ENCODE results near the gene DHRS2.
"Not testable (repeated sequence)": the region's sequence is repeated elsewhere in the genome, so short reads cannot be mapped to it uniquely, and the experiment has no call there.

DHRS2 gene

GRCh38 chr14:23608454-23608853, 27.7 kb upstream of the DHRS2 start:
- Histone ChIP-seq H3K4me3 (ENCODE audit: insufficient read length, low read depth) (no peak overlapping the region), H3K4me1 (ENCODE audit: insufficient read depth, insufficient read length) (no peaks in the 10 kb centered on the region), H3K27me3 (ENCODE audit: insufficient read depth, insufficient read length) (no peaks in the 10 kb centered on the region), H3K9me3 (ENCODE audit: insufficient read depth, low read length) (peaks cover 8% of the 10 kb centered on the region; the same call in 1 of the 2 replicates), H3K9ac (ENCODE audit: insufficient read length, low read depth) (no peak overlapping the region), H3K36me3 (ENCODE audit: insufficient read depth, insufficient read length, low read length) (no peaks in the 10 kb centered on the region)
- DNase-seq (ENCODE audit: low read depth, low spot score): no peak
- no peak for TF ChIP-seq SUZ12 (IDR thresholded peaks at IDR 0.05; ENCODE audit: extremely low read depth, insufficient read depth, insufficient read length)
- TF ChIP-seq ZNF274 (IDR thresholded peaks at IDR 0.05; ENCODE audit: low read depth, low read length): no peak
- TF ChIP-seq YY1 (IDR thresholded peaks at IDR 0.05; ENCODE audit: insufficient read depth, insufficient read length): no peak

GRCh38 chr14:23609001-23609400, 27.2 kb upstream of the DHRS2 start:
- TF ChIP-seq SUZ12 (IDR thresholded peaks at IDR 0.05; ENCODE audit: extremely low read depth, insufficient read depth, insufficient read length) (no peak), YY1 (IDR thresholded peaks at IDR 0.05; ENCODE audit: insufficient read depth, insufficient read length) (no peak), ZNF274 (IDR thresholded peaks at IDR 0.05; ENCODE audit: low read depth, low read length) (no peak)
- H3K9me3 ChIP-seq (ENCODE audit: insufficient read depth, low read length): peaks cover 8% of the 10 kb centered on the region; the same call in 1 of the 2 replicates
- no peak overlapping the region for H3K9ac ChIP-seq (ENCODE audit: insufficient read length, low read depth)
- no peak for DNase-seq (ENCODE audit: low read depth, low spot score)
- no peaks in the 10 kb centered on the region for H3K4me1 ChIP-seq (ENCODE audit: insufficient read depth, insufficient read length)
- no peaks in the 10 kb centered on the region for H3K27me3 ChIP-seq (ENCODE audit: insufficient read depth, insufficient read length)
- H3K36me3 ChIP-seq (ENCODE audit: insufficient read depth, insufficient read length, low read length): no peaks in the 10 kb centered on the region
- H3K4me3 ChIP-seq (ENCODE audit: insufficient read length, low read depth): no peak overlapping the region

- not testable (repeated sequence) for H3K9me3 ChIP-seq (ENCODE audit: insufficient read depth, low read length); H3K4me3 ChIP-seq (ENCODE audit: insufficient read length, low read depth); H3K27me3 ChIP-seq (ENCODE audit: insufficient read depth, insufficient read length); DNase-seq (ENCODE audit: low read depth, low spot score); H3K36me3 ChIP-seq (ENCODE audit: insufficient read depth, insufficient read length, low read length); H3K4me1 ChIP-seq (ENCODE audit: insufficient read depth, insufficient read length); H3K9ac ChIP-seq (ENCODE audit: insufficient read length, low read depth)
These were observed 26.6 kb upstream of the DHRS2 start for GRCh38 chr14:23609411-23610089.

- Histone ChIP-seq H3K27me3 (ENCODE audit: insufficient read depth, insufficient read length) (no peaks in the 10 kb centered on the region), H3K9me3 (ENCODE audit: insufficient read depth, low read length) (peaks cover 8% of the 10 kb centered on the region; the same call in 1 of the 2 replicates), H3K4me3 (ENCODE audit: insufficient read length, low read depth) (no peak overlapping the region), H3K9ac (ENCODE audit: insufficient read length, low read depth) (no peak overlapping the region), H3K4me1 (ENCODE audit: insufficient read depth, insufficient read length) (no peaks in the 10 kb centered on the region), H3K36me3 (ENCODE audit: insufficient read depth, insufficient read length, low read length) (no peaks in the 10 kb centered on the region)
- TF ChIP-seq ZNF274 (IDR thresholded peaks at IDR 0.05; ENCODE audit: low read depth, low read length) (no peak), YY1 (IDR thresholded peaks at IDR 0.05; ENCODE audit: insufficient read depth, insufficient read length) (no peak), SUZ12 (IDR thresholded peaks at IDR 0.05; ENCODE audit: extremely low read depth, insufficient read depth, insufficient read length) (no peak)
- DNase-seq (ENCODE audit: low read depth, low spot score): no peak
These were observed 25.9 kb upstream of the DHRS2 start for GRCh38 chr14:23610090-23610814.

- Histone ChIP-seq H3K27me3 (ENCODE audit: insufficient read depth, insufficient read length) (no peaks in the 10 kb centered on the region), H3K36me3 (ENCODE audit: insufficient read depth, insufficient read length, low read length) (no peaks in the 10 kb centered on the region), H3K4me1 (ENCODE audit: insufficient read depth, insufficient read length) (no peaks in the 10 kb centered on the region), H3K9ac (ENCODE audit: insufficient read length, low read depth) (no peak overlapping the region), H3K4me3 (ENCODE audit: insufficient read length, low read depth) (no peak overlapping the region), H3K9me3 (ENCODE audit: insufficient read depth, low read length) (peaks cover 8% of the 10 kb centered on the region; the same call in 1 of the 2 replicates)
- no peak for TF ChIP-seq ZNF274 (IDR thresholded peaks at IDR 0.05; ENCODE audit: low read depth, low read length)
- TF ChIP-seq YY1 (IDR thresholded peaks at IDR 0.05; ENCODE audit: insufficient read depth, insufficient read length): no peak
- no peak for TF ChIP-seq SUZ12 (IDR thresholded peaks at IDR 0.05; ENCODE audit: extremely low read depth, insufficient read depth, insufficient read length)
- no peak for DNase-seq (ENCODE audit: low read depth, low spot score)
These were observed 25.3 kb upstream of the DHRS2 start for GRCh38 chr14:23610815-23611289.

- H3K9ac ChIP-seq (ENCODE audit: insufficient read length, low read depth): no peak overlapping the region
- DNase-seq (ENCODE audit: low read depth, low spot score): no peak
- H3K36me3 ChIP-seq (ENCODE audit: insufficient read depth, insufficient read length, low read length): no peaks in the 10 kb centered on the region
- H3K4me1 ChIP-seq (ENCODE audit: insufficient read depth, insufficient read length): no peaks in the 10 kb centered on the region
- TF ChIP-seq SUZ12 (IDR thresholded peaks at IDR 0.05; ENCODE audit: extremely low read depth, insufficient read depth, insufficient read length) (no peak), ZNF274 (IDR thresholded peaks at IDR 0.05; ENCODE audit: low read depth, low read length) (no peak), YY1 (IDR thresholded peaks at IDR 0.05; ENCODE audit: insufficient read depth, insufficient read length) (no peak)
- no peaks in the 10 kb centered on the region for H3K27me3 ChIP-seq (ENCODE audit: insufficient read depth, insufficient read length)
- H3K9me3 ChIP-seq (ENCODE audit: insufficient read depth, low read length): peaks cover 8% of the 10 kb centered on the region; the same call in 1 of the 2 replicates
- H3K4me3 ChIP-seq (ENCODE audit: insufficient read length, low read depth): no peak overlapping the region
These were observed 23.8 kb upstream of the DHRS2 start for GRCh38 chr14:23612354-23612732.

- H3K36me3 ChIP-seq (ENCODE audit: insufficient read depth, insufficient read length, low read length): no peaks in the 10 kb centered on the region
- no peak overlapping the region for H3K9ac ChIP-seq (ENCODE audit: insufficient read length, low read depth)
- peaks cover 8% of the 10 kb centered on the region; the same call in 1 of the 2 replicates for H3K9me3 ChIP-seq (ENCODE audit: insufficient read depth, low read length)
- H3K4me3 ChIP-seq (ENCODE audit: insufficient read length, low read depth): no peak overlapping the region
- H3K4me1 ChIP-seq (ENCODE audit: insufficient read depth, insufficient read length): no peaks in the 10 kb centered on the region
- no peaks in the 10 kb centered on the region for H3K27me3 ChIP-seq (ENCODE audit: insufficient read depth, insufficient read length)
- no peak for DNase-seq (ENCODE audit: low read depth, low spot score)
- TF ChIP-seq YY1 (IDR thresholded peaks at IDR 0.05; ENCODE audit: insufficient read depth, insufficient read length): no peak
- TF ChIP-seq ZNF274 (IDR thresholded peaks at IDR 0.05; ENCODE audit: low read depth, low read length): no peak
- TF ChIP-seq SUZ12 (IDR thresholded peaks at IDR 0.05; ENCODE audit: extremely low read depth, insufficient read depth, insufficient read length): no peak
These were observed 23.4 kb upstream of the DHRS2 start for GRCh38 chr14:23612802-23613201.

Measured in NT2/D1 (cell line).